Mesothelial cell of epicardium (in vitro differentiated cells): ENCODE measurements around the gene CACNA2D3. TPM values are rescaled to one million over a fixed set of nuclear protein-coding genes. Genes with fewer than 3 reads are reported as not detected.

ENCODE experiments used
- DNase-seq, 2 experiments: peaks; one replicate each; pipeline ENCODE4 v3.0.0; 2021; ENCODE audit warnings: low spot score in 2 of 2; ENCODE audit not compliant: unreplicated experiment in 2 of 2
- H3K27ac Mint-ChIP-seq: 2 replicates; pipeline ENCODE4 v1.8.0; 2021; ENCODE audit warnings: mixed read lengths
- H3K27me3 Mint-ChIP-seq: 2 replicates; pipeline ENCODE4 v1.8.0; 2021; ENCODE audit warnings: low read depth, mixed read lengths
- H3K36me3 Mint-ChIP-seq: 2 replicates; pipeline ENCODE4 v1.8.0; 2021; ENCODE audit warnings: mixed read lengths
- H3K4me1 Mint-ChIP-seq: 2 replicates; pipeline ENCODE4 v1.8.0; 2021; ENCODE audit warnings: mixed read lengths
- H3K4me3 Mint-ChIP-seq: 2 replicates; pipeline ENCODE4 v1.8.0; 2021; ENCODE audit warnings: mild to moderate bottlenecking, moderate library complexity, mixed read lengths
- H3K9me3 Mint-ChIP-seq: 2 replicates; pipeline ENCODE4 v1.8.0; 2021; ENCODE audit warnings: mixed read lengths
- total RNA-seq: library from RNA; stranded (reverse); gene quantifications from 3 replicates; pipeline ENCODE4 v1.2.1, GENCODE V29; 2021
- TF ChIP-seq, protein P1 (sequence below): fragments of 200-600 bp; sonication (generic); IDR thresholded peaks from one replicate; pipeline ENCODE4 v1.5.0; 2021; ENCODE audit warnings: antibody characterized with exemption; ENCODE audit not compliant: unreplicated experiment

CACNA2D3 gene
- total RNA-seq, 1 donor from 2014 or later, result 2.3 TPM

DNA sequence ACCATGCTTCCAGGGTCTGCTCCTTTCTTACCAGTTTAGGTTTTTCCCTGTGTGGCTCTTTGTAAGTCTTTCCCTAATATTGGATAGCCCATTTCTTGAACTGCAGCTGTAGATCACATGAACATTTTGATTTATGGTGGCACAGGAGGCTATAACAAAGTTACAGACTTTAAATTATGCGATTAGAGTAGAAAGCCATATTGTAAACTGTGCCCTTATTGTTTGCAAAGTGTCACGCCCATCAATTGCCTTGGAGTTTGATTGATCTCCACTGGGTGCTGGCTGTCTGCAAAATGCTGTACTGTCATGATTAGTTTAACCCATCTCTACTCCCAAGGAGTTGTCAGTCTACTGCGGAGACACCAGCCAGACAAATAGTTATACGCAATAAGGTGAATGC, 110.3 kb downstream of the CACNA2D3 start:
- Mint-ChIP-seq H3K27me3 (peaks cover 8% of the 10 kb centered on the region), H3K4me3 (no peak overlapping the region), H3K4me1 (peaks cover 2% of the 10 kb centered on the region), H3K9me3 (peaks cover 3% of the 10 kb centered on the region), H3K36me3 (no peaks in the 10 kb centered on the region), H3K27ac (no peak overlapping the region)
- TF ChIP-seq, protein P1, sequence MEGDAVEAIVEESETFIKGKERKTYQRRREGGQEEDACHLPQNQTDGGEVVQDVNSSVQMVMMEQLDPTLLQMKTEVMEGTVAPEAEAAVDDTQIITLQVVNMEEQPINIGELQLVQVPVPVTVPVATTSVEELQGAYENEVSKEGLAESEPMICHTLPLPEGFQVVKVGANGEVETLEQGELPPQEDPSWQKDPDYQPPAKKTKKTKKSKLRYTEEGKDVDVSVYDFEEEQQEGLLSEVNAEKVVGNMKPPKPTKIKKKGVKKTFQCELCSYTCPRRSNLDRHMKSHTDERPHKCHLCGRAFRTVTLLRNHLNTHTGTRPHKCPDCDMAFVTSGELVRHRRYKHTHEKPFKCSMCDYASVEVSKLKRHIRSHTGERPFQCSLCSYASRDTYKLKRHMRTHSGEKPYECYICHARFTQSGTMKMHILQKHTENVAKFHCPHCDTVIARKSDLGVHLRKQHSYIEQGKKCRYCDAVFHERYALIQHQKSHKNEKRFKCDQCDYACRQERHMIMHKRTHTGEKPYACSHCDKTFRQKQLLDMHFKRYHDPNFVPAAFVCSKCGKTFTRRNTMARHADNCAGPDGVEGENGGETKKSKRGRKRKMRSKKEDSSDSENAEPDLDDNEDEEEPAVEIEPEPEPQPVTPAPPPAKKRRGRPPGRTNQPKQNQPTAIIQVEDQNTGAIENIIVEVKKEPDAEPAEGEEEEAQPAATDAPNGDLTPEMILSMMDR, result no peak
- DNase-seq, result no peak

DNA sequence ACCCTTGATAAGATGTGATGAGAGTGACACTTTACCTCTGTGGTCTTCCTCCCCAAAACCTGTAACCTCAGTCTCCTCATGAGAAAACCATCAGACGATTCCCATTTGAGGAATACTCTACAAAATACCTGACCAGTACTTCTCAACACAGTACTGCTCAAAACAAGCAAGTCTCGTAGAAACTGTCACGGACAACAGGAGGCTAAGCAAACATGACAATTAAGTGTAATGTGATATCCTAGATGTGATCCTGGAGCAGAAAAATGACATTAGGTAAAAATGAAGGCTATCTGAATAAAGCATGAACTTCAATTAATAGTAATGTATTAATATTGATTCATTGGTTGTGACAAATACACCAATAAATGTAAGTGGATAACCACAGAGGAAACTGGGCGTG, 113.6 kb downstream of the CACNA2D3 start:
- peaks cover 3% of the 10 kb centered on the region for H3K9me3 Mint-ChIP-seq

DNA sequence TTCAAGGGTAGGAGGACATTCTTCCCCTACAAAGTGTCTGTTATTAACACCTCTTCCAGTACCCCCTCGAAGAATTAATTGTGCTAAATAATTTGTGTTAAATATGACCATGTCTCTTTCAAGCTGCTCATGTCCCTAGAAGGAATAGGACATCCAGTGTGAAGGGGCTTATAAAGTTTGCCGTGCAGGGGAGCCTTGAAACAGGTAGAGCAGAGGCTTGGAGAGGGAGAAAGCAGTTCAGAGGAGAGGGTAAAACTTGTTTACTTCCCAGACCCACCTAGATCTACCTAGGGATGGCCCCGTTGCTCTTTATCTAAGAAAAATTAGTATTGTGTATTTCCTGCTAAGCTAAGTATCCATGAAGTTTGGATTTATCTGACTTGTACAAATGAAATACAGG, 114.8 kb downstream of the CACNA2D3 start:
- H3K4me1 Mint-ChIP-seq, result peaks cover 3% of the 10 kb centered on the region
- TF ChIP-seq, protein P1, result no peak
- H3K27ac Mint-ChIP-seq, result no peak overlapping the region
- no peak overlapping the region for H3K4me3 Mint-ChIP-seq
- H3K36me3 Mint-ChIP-seq, result no peaks in the 10 kb centered on the region
- no peak for DNase-seq
- peaks cover 13% of the 10 kb centered on the region for H3K27me3 Mint-ChIP-seq
- peaks cover 3% of the 10 kb centered on the region for H3K9me3 Mint-ChIP-seq

More for the DNA sequence above, 113.6 kb downstream of the CACNA2D3 start:
- Mint-ChIP-seq H3K27ac (no peak overlapping the region), H3K27me3 (peaks cover 12% of the 10 kb centered on the region), H3K4me1 (peaks cover 3% of the 10 kb centered on the region), H3K4me3 (no peak overlapping the region), H3K36me3 (no peaks in the 10 kb centered on the region)
- no peak for DNase-seq
- TF ChIP-seq, protein P1, result no peak

DNA sequence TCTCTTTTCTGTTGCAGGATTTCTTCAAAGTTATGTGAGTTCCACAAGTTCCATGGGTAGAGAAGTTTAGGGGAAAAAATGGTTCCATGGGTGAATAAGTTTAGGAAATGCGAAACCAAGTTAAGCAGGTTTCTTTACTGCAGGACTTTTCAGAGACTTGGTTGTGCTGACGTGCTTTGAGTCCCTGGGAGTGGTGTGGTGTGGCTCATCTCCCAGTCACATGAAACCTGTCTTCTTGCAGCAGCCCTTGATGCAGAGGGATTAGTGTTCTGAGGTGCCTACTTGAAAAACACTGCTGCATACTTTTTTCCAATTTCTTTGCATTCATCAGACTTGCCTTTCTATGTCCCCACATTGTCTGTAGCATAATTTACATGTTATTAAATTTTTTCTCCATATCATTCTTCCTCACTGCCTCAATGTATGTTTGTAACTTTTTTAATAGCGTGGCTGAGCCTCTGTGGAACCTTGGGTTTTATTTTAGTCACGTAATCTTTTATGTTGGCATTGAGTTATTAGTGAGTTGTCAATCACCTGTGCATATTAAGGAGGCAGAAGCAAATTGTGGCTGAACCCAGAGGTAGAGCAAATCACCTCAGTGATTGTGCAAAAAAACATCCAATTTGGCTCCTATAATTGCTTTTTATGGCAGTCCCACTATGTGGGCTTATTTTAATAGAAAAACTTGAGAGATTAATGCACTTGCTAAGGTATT, 115.6 kb downstream of the CACNA2D3 start:
- Mint-ChIP-seq H3K27me3 (peaks cover 17% of the 10 kb centered on the region), H3K36me3 (no peaks in the 10 kb centered on the region), H3K9me3 (peaks cover 3% of the 10 kb centered on the region), H3K4me3 (no peak overlapping the region), H3K4me1 (peaks cover 3% of the 10 kb centered on the region), H3K27ac (no peak overlapping the region)
- TF ChIP-seq, protein P1, result no peak
- DNase-seq, result no peak

DNA sequence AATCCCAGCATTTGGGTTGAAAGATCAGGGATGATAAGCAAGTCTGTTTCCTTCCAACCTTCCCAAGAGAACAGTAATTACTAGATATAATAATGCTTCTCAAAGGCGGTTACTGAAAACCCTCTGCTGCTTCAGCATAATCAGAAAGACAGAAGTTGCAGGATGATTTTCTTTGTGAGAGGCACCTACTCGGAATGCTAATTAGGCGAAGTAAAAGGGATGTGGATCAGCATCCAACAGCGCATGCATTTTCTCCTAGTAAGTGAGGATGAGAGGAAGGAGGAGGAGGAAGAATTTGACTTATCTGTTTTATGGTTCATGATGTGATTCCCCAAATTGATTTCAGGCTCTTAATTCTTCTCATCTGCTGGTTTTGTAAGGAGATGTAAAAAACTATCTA, 118.0 kb downstream of the CACNA2D3 start:
- DNase-seq, result no peak
- H3K36me3 Mint-ChIP-seq, result no peaks in the 10 kb centered on the region
- no peak overlapping the region for H3K27ac Mint-ChIP-seq
- no peak overlapping the region for H3K4me3 Mint-ChIP-seq
- peaks cover 3% of the 10 kb centered on the region for H3K4me1 Mint-ChIP-seq
- H3K9me3 Mint-ChIP-seq, result no peaks in the 10 kb centered on the region
- H3K27me3 Mint-ChIP-seq, result peaks cover 23% of the 10 kb centered on the region
- TF ChIP-seq, protein P1, result no peak
